ENCODE measurements around the gene UBE2D4. TPM values are rescaled to one million over a fixed set of nuclear protein-coding genes. Genes with fewer than 3 reads are reported as not detected.

The UBE2D4 gene
- polyA plus RNA-seq (2011; rRNA removed) (18.6 and 18.8 TPM in 2 replicates), polyA minus RNA-seq (2011; rRNA and poly(A)+ RNA removed) (23.1 and 26.8 TPM in 2 replicates)

GRCh38 chr7:43925984-43926797, at the start of gene UBE2D4:
TSS of gene UBE2D4 (plus strand) at chr7:43926436. CDS start at chr7:43926533, 97 bp downstream.
- Histone ChIP-seq H3K27me3 (ENCODE audit: control insufficient read depth, insufficient read depth, low read length) (no peaks in the 10 kb centered on the region), H3K4me3 (ENCODE audit: low read depth, low read length) (peak within 1 kb of the TSS; percentile 79), H3K27ac (ENCODE audit: low read depth, low read length) (peak within 1 kb of the TSS; percentile 87), H3K9me3 (ENCODE audit: control insufficient read depth, insufficient read depth, low read length) (no peaks in the 10 kb centered on the region)
- CTCF ChIA-PET, result interaction anchor here (0.6 to 1.1 kb wide), 2 partner anchors 19 to 28 kb away, joined by 3 to 4 read pairs; no protein-coding TSS in a partner anchor
- POLR2A ChIA-PET, result interaction anchor here (1.0 to 1.6 kb wide), 2 partner anchors 22 to 57 kb away, joined by 3 to 6 read pairs; partner anchors contain the start of gene MRPS24
- DNase-seq (ENCODE audit: low read depth, low spot score), result no peak
- TF ChIP-seq CTCF (IDR thresholded peaks at IDR 0.05; ENCODE audit: low read depth, low read length), result no peak

- Histone ChIP-seq H3K4me3 (ENCODE audit: low read depth, low read length) (no peak overlapping the region), H3K27ac (ENCODE audit: low read depth, low read length) (no peak overlapping the region), H3K27me3 (ENCODE audit: control insufficient read depth, insufficient read depth, low read length) (no peaks in the 10 kb centered on the region), H3K9me3 (ENCODE audit: control insufficient read depth, insufficient read depth, low read length) (no peaks in the 10 kb centered on the region; the same call in 1 of the 2 replicates)
- ChIA-PET CTCF (no interaction called here), POLR2A (no interaction called here)
- no peak for DNase-seq (ENCODE audit: low read depth, low spot score)
- no peak for TF ChIP-seq CTCF (IDR thresholded peaks at IDR 0.05; ENCODE audit: low read depth, low read length)
Measured at GRCh38 chr7:43876976-43877745, 49.1 kb upstream of the UBE2D4 start.

GRCh38 chr7:43877968-43878864, 48.0 kb upstream of the UBE2D4 start:
- CTCF ChIA-PET, result no interaction called here
- POLR2A ChIA-PET, result no interaction called here

GRCh38 chr7:43878867-43879266, 47.4 kb upstream of the UBE2D4 start:
- H3K4me3 ChIP-seq (ENCODE audit: low read depth, low read length), result no peak overlapping the region
- peak overlapping the region; percentile 54 for H3K27ac ChIP-seq (ENCODE audit: low read depth, low read length)
- TF ChIP-seq CTCF (IDR thresholded peaks at IDR 0.05; ENCODE audit: low read depth, low read length), result no peak
- no peaks in the 10 kb centered on the region; the same call in 1 of the 2 replicates for H3K9me3 ChIP-seq (ENCODE audit: control insufficient read depth, insufficient read depth, low read length)
- no peak for DNase-seq (ENCODE audit: low read depth, low spot score)
- ChIA-PET CTCF (interaction anchor here (1.1 kb wide), 1 partner anchor 8 kb away, joined by 3 read pairs; no protein-coding TSS in a partner anchor), POLR2A (no interaction called here)
- no peaks in the 10 kb centered on the region for H3K27me3 ChIP-seq (ENCODE audit: control insufficient read depth, insufficient read depth, low read length)

More at GRCh38 chr7:43877968-43878864, 48.0 kb upstream of the UBE2D4 start:
- no peak overlapping the region for H3K27ac ChIP-seq (ENCODE audit: low read depth, low read length)
- no peaks in the 10 kb centered on the region; the same call in 1 of the 2 replicates for H3K9me3 ChIP-seq (ENCODE audit: control insufficient read depth, insufficient read depth, low read length)
- no peak for TF ChIP-seq CTCF (IDR thresholded peaks at IDR 0.05; ENCODE audit: low read depth, low read length)
- no peak for DNase-seq (ENCODE audit: low read depth, low spot score)
- no peak overlapping the region for H3K4me3 ChIP-seq (ENCODE audit: low read depth, low read length)
- H3K27me3 ChIP-seq (ENCODE audit: control insufficient read depth, insufficient read depth, low read length), result no peaks in the 10 kb centered on the region
